IPS-NIHi11 (cell line): ENCODE measurements around the gene CENPB.
"Not testable (repeated sequence)": the region's sequence is repeated elsewhere in the genome, so short reads cannot be mapped to it uniquely, and the experiment has no call there.

Experiments used
- DNase-seq: peaks from one replicate; pipeline ENCODE4 v3.0.0; 2012; ENCODE audit warnings: mixed read lengths, low spot score

CENPB gene

GRCh38 chr20:3811467-3812258, 25.1 kb upstream of the CENPB start:
- peak; percentile 63 for DNase-seq

GRCh38 chr20:3808544-3808943, 22.0 kb upstream of the CENPB start:
- no peak for DNase-seq

GRCh38 chr20:3804781-3805180, 18.2 kb upstream of the CENPB start:
- DNase-seq, result no peak

- no peak for DNase-seq
Observed at GRCh38 chr20:3804254-3804751, 17.8 kb upstream of the CENPB start.

- DNase-seq, result no peak
Observed at GRCh38 chr20:3803854-3804253, 17.3 kb upstream of the CENPB start.

GRCh38 chr20:3803289-3803688, 16.7 kb upstream of the CENPB start:
- DNase-seq, result no peak

- no peak for DNase-seq
Observed at GRCh38 chr20:3802524-3803239, 16.1 kb upstream of the CENPB start.

- no peak for DNase-seq
Observed at GRCh38 chr20:3801846-3802245, 15.3 kb upstream of the CENPB start.

- no peak for DNase-seq
Observed at GRCh38 chr20:3801299-3801698, 14.8 kb upstream of the CENPB start.

- DNase-seq, result no peak
Observed at GRCh38 chr20:3800878-3801260, 14.3 kb upstream of the CENPB start.

GRCh38 chr20:3800256-3800877, 13.8 kb upstream of the CENPB start:
- peak; percentile 55 for DNase-seq

- DNase-seq, result no peak
Observed at GRCh38 chr20:3798908-3799248, 12.3 kb upstream of the CENPB start.

- DNase-seq, result no peak
Observed at GRCh38 chr20:3798373-3798768, 11.8 kb upstream of the CENPB start.

GRCh38 chr20:3797592-3798372, 11.2 kb upstream of the CENPB start:
- DNase-seq, result no peak

GRCh38 chr20:3797226-3797545, 10.6 kb upstream of the CENPB start:
- DNase-seq, result no peak

GRCh38 chr20:3796477-3797225, 10.1 kb upstream of the CENPB start:
- no peak for DNase-seq

- DNase-seq, result peak; percentile 87
Observed at GRCh38 chr20:3795511-3796468, 9.2 kb upstream of the CENPB start, which contains the start of gene CDC25B. Gene CDC25B (plus strand): TSS chr20:3796310. CDS start chr20:3796532, 222 bp downstream.

GRCh38 chr20:3794701-3795420, 8.3 kb upstream of the CENPB start:
- no peak for DNase-seq

GRCh38 chr20:3794168-3794567, 7.6 kb upstream of the CENPB start:
- DNase-seq, result not testable (repeated sequence)

- DNase-seq, result not testable (repeated sequence)
Observed at GRCh38 chr20:3789201-3789600, 2.7 kb upstream of the CENPB start.
